ENCODE measurements around the gene EIF6. TPM values are rescaled to one million over a fixed set of nuclear protein-coding genes. Genes with fewer than 3 reads are reported as not detected.
A peak's percentile ranks its signal among the peaks of the same experiment; 100 is the strongest.

EIF6 gene
- total and polyA plus RNA-seq, 2 donors (not counting 1 experiment from before 2014, with no cell fraction given) = 74.1 to 81.2 TPM

- ChIA-PET POLR2A (interaction anchor here (1.0 kb wide), 1 partner anchor 20 kb away, joined by 3 read pairs; the partner anchor contains the start of gene EIF6), CTCF (interaction anchor here (0.6 to 6.1 kb wide), 26 partner anchors 10 to 991 kb away, joined by 3 to 63 read pairs (median 3); partner anchors contain the start of genes EIF6, GDF5 and MMP24OS)
- intact Hi-C loops (cut with micrococcal nuclease) = loop anchor here (1.0 to 10.0 kb wide), 5 partner anchors 25 to 578 kb away; partner anchors contain the start of gene GDF5
- Histone ChIP-seq H3K27me3 (replicated peaks in 1 of 4; ENCODE audit: control extremely low read depth in 1 of 4, control insufficient read depth in 3 of 4, insufficient read depth in 4 of 4, low read length in 3 of 4) (no peaks in the 10 kb centered on the region), H3K9me3 (ENCODE audit: control extremely low read depth in 1 of 3, control insufficient read depth in 2 of 3, insufficient read depth in 1 of 3, low read length in 2 of 3) (no peaks in the 10 kb centered on the region), H4K20me1 (ENCODE audit: control insufficient read depth, insufficient read depth, low read length, poor library complexity, severe bottlenecking) (no peaks in the 10 kb centered on the region), H3K27ac (ENCODE audit: low read length in 2 of 2) (no peak overlapping the region), H3K9ac (ENCODE audit: low read length) (no peak overlapping the region), H2AFZ (ENCODE audit: insufficient read depth, low read depth, low read length, poor library complexity, severe bottlenecking) (peak overlapping the region; percentile 55), H3K79me2 (ENCODE audit: control insufficient read depth, insufficient read depth, low read length) (no peaks in the 10 kb centered on the region), H3K36me3 (replicated peaks in 1 of 2; ENCODE audit: control extremely low read depth in 1 of 2, control insufficient read depth in 1 of 2, extremely low read depth in 1 of 2, insufficient read depth in 2 of 2, low read length in 1 of 2) (peaks cover 0 to 5% of the 10 kb centered on the region in 2 experiments), H3K4me1 (ENCODE audit: control insufficient read depth in 2 of 2, insufficient read depth in 2 of 2, low read length in 2 of 2) (peaks cover 0 to 7% of the 10 kb centered on the region in 2 donors), H3K4me2 (replicated peaks; ENCODE audit: low read depth, low read length, poor library complexity, severe bottlenecking) (peak overlapping the region; percentile 13), H3K4me3 (ENCODE audit: control extremely low read depth in 1 of 5, extremely low read depth in 1 of 5, insufficient read depth in 1 of 5, low read depth in 2 of 5, low read length in 4 of 5) (no peak overlapping the region)
- Mint-ChIP-seq H3K9me3 (ENCODE audit: insufficient read depth) (no peaks in the 10 kb centered on the region), H3K27ac (no peak overlapping the region), H3K4me3 (no peak overlapping the region), H3K4me1 (peaks cover 5% of the 10 kb centered on the region), H3K27me3 (no peaks in the 10 kb centered on the region)
- TF ChIP-seq CTCF (IDR thresholded peaks at IDR 0.05) (peak; percentile 85), EZH2 (IDR thresholded peaks at IDR 0.05; ENCODE audit: borderline replicate concordance, insufficient read depth, low read depth, low read length, poor library complexity, severe bottlenecking) (no peak)
- peak; percentile 86 for ATAC-seq (ENCODE audit: low read depth)
- DNase-seq = peak; percentile 90
- 25% methylated on average over 15 of the region's 18 CpGs for WGBS (ENCODE audit: insufficient coverage)
Measured at GRCh38 chr20:35303735-35304491, 19.3 kb upstream of the EIF6 start.

GRCh38 chr20:35303382-35303734 is 18.8 kb upstream of the EIF6 start:
- WGBS (ENCODE audit: insufficient coverage) = 87% methylated on average over 3 of the region's 11 CpGs
- no peaks in the 10 kb centered on the region for H4K20me1 ChIP-seq (ENCODE audit: control insufficient read depth, insufficient read depth, low read length, poor library complexity, severe bottlenecking)
- intact Hi-C loops (cut with micrococcal nuclease) = loop anchor here (1.0 to 10.0 kb wide), 3 partner anchors 26 to 579 kb away; no protein-coding TSS in a partner anchor
- H3K36me3 ChIP-seq (replicated peaks in 1 of 2; ENCODE audit: control extremely low read depth in 1 of 2, control insufficient read depth in 1 of 2, extremely low read depth in 1 of 2, insufficient read depth in 2 of 2, low read length in 1 of 2) = peaks cover 0 to 5% of the 10 kb centered on the region in 2 experiments
- H3K9me3 ChIP-seq (ENCODE audit: control extremely low read depth in 1 of 3, control insufficient read depth in 2 of 3, insufficient read depth in 1 of 3, low read length in 2 of 3) = no peaks in the 10 kb centered on the region
- H3K27ac ChIP-seq (ENCODE audit: low read length in 2 of 2) = no peak overlapping the region
- no peaks in the 10 kb centered on the region for H3K79me2 ChIP-seq (ENCODE audit: control insufficient read depth, insufficient read depth, low read length)
- H3K4me2 ChIP-seq (replicated peaks; ENCODE audit: low read depth, low read length, poor library complexity, severe bottlenecking) = no peak overlapping the region
- H3K9me3 Mint-ChIP-seq (ENCODE audit: insufficient read depth) = no peaks in the 10 kb centered on the region
- H3K27me3 ChIP-seq (replicated peaks in 1 of 4; ENCODE audit: control extremely low read depth in 1 of 4, control insufficient read depth in 3 of 4, insufficient read depth in 4 of 4, low read length in 3 of 4) = no peaks in the 10 kb centered on the region
- no peaks in the 10 kb centered on the region for H3K27me3 Mint-ChIP-seq
- H3K27ac Mint-ChIP-seq = no peak overlapping the region
- peaks cover 5% of the 10 kb centered on the region for H3K4me1 Mint-ChIP-seq
- no peak for TF ChIP-seq EZH2 (IDR thresholded peaks at IDR 0.05; ENCODE audit: borderline replicate concordance, insufficient read depth, low read depth, low read length, poor library complexity, severe bottlenecking)
- no peak for TF ChIP-seq CTCF (IDR thresholded peaks at IDR 0.05)
- CTCF ChIA-PET = interaction anchor here (0.6 to 6.1 kb wide), 24 partner anchors 9 to 991 kb away, joined by 3 to 63 read pairs (median 4); partner anchors contain the start of genes EIF6 and MMP24OS
- H3K4me3 ChIP-seq (ENCODE audit: control extremely low read depth in 1 of 5, extremely low read depth in 1 of 5, insufficient read depth in 1 of 5, low read depth in 2 of 5, low read length in 4 of 5) = no peak overlapping the region
- ATAC-seq (ENCODE audit: low read depth) (no peak), DNase-seq (no peak)
- peaks cover 0 to 7% of the 10 kb centered on the region in 2 donors for H3K4me1 ChIP-seq (ENCODE audit: control insufficient read depth in 2 of 2, insufficient read depth in 2 of 2, low read length in 2 of 2)
- no peak overlapping the region for H3K9ac ChIP-seq (ENCODE audit: low read length)
- POLR2A ChIA-PET = interaction anchor here (1.0 kb wide), 1 partner anchor 19 kb away, joined by 3 read pairs; the partner anchor contains the start of gene EIF6
- H2AFZ ChIP-seq (ENCODE audit: insufficient read depth, low read depth, low read length, poor library complexity, severe bottlenecking) = peak overlapping the region; percentile 55
- no peak overlapping the region for H3K4me3 Mint-ChIP-seq

All from B cell (primary cell).